Immature natural killer cell (primary cell): Measurements from ENCODE around the gene SCN11A. TPM values are rescaled to one million over a fixed set of nuclear protein-coding genes. Genes with fewer than 3 reads are reported as not detected.
"Not testable (repeated sequence)": the region's sequence is repeated elsewhere in the genome, so short reads cannot be mapped to it uniquely, and the experiment has no call there.

Experiments used
- DNase-seq, 3 donors: peaks; one replicate each; pipeline ENCODE4 v3.0.0; 2022; ENCODE audit warnings: mixed read lengths in 1 of 3
- H3K27ac Mint-ChIP-seq, 6 donors: one replicate each; pipeline ENCODE4 v1.8.0; 2020; ENCODE audit warnings: mixed read lengths in 6 of 6, mild to moderate bottlenecking in 5 of 6, inconsistent platforms in 4 of 6, moderate library complexity in 3 of 6
- H3K27me3 Mint-ChIP-seq, 3 donors: one replicate each; pipeline ENCODE4 v1.8.0; 2020 to 2021; ENCODE audit warnings: low read depth in 3 of 3, mild to moderate bottlenecking in 3 of 3, mixed read lengths in 3 of 3, moderate library complexity in 3 of 3, inconsistent platforms in 1 of 3
- H3K36me3 Mint-ChIP-seq, 3 donors: one replicate each; pipeline ENCODE4 v1.8.0; 2020; ENCODE audit warnings: mixed read lengths in 3 of 3, inconsistent platforms in 2 of 3, mild to moderate bottlenecking in 2 of 3
- H3K4me1 Mint-ChIP-seq, 2 donors: one replicate each; pipeline ENCODE4 v1.8.0; 2020; ENCODE audit warnings: inconsistent platforms in 2 of 2, mild to moderate bottlenecking in 2 of 2, mixed read lengths in 2 of 2, moderate library complexity in 1 of 2
- H3K4me3 Mint-ChIP-seq, 5 donors: one replicate each; pipeline ENCODE4 v1.8.0; 2020; ENCODE audit warnings: mild to moderate bottlenecking in 5 of 5, mixed read lengths in 5 of 5, inconsistent platforms in 3 of 5, moderate library complexity in 3 of 5
- H3K9me3 Mint-ChIP-seq, 6 donors: one replicate each; pipeline ENCODE4 v1.8.0; 2020; ENCODE audit warnings: mild to moderate bottlenecking in 6 of 6, mixed read lengths in 6 of 6, inconsistent platforms in 4 of 6, moderate library complexity in 3 of 6
- polyA plus RNA-seq, 3 donors: library from polyadenylated mRNA; unstranded; fragments of 300-500 nt; fragmentation: Illumina TruSeq; gene quantifications; one replicate each; pipeline ENCODE4 v1.2.3, GENCODE V29; 2021

Gene SCN11A
- polyA plus RNA-seq, 3 donors from 2014 or later: not detected

DNA sequence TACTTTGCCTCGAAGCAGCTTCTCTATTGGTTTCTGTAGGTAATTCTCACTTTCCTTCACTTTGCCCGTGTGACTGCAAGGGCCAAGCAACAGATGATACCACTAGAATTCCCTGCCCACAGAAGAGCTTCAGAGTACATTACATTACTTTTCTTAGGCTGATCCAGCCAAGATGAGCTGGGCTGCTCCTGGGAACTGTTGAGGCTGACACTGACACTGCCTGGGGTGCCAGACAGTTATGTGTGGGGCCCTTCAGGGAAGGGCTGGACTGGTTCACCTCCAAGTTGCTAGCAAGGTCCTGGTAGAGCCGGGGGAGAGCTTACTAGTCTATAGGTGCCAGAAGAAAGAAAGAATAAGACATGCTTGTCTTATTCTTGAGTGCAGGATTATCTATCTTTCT, 36.7 kb upstream of the SCN11A start:
- DNase-seq: no peak
- peaks cover 35 to 57% (median 37%) of the 10 kb centered on the region in 3 donors for H3K36me3 Mint-ChIP-seq
- H3K4me1 Mint-ChIP-seq: no peaks in the 10 kb centered on the region
- H3K27me3 Mint-ChIP-seq: peaks cover 0 to 2% (median 0%) of the 10 kb centered on the region in 3 donors
- no peak overlapping the region for H3K4me3 Mint-ChIP-seq
- H3K27ac Mint-ChIP-seq: peak overlapping the region in 1 of 6 donors; percentile 51
- H3K9me3 Mint-ChIP-seq: no peaks in the 10 kb centered on the region

DNA sequence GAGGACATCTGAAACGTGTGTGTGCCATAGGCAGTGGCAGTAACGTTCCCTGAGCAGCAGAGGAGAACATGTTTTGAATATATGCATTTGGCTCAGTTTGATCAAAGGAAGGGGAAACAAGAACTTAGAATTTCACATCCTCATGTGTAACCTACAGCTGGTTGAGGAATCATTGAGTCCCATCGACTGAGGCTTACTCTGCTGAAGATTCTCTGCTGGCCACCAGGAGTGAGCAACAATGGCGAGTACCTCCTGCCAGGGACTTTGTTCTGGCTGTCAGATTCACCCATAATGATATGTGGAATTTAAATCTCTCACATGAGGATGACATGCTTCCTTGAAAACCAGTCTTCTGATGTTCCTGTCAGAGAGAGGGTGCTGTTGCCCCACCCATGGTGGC, 34.4 kb upstream of the SCN11A start:
- peaks cover 0 to 3% (median 2%) of the 10 kb centered on the region in 3 donors for H3K27me3 Mint-ChIP-seq
- H3K9me3 Mint-ChIP-seq: no peaks in the 10 kb centered on the region
- no peak overlapping the region for H3K4me3 Mint-ChIP-seq
- H3K4me1 Mint-ChIP-seq: no peaks in the 10 kb centered on the region
- no peak for DNase-seq
- H3K27ac Mint-ChIP-seq: peak overlapping the region in 1 of 6 donors; percentile 32
- peaks cover 42 to 58% (median 46%) of the 10 kb centered on the region in 3 donors for H3K36me3 Mint-ChIP-seq

DNA sequence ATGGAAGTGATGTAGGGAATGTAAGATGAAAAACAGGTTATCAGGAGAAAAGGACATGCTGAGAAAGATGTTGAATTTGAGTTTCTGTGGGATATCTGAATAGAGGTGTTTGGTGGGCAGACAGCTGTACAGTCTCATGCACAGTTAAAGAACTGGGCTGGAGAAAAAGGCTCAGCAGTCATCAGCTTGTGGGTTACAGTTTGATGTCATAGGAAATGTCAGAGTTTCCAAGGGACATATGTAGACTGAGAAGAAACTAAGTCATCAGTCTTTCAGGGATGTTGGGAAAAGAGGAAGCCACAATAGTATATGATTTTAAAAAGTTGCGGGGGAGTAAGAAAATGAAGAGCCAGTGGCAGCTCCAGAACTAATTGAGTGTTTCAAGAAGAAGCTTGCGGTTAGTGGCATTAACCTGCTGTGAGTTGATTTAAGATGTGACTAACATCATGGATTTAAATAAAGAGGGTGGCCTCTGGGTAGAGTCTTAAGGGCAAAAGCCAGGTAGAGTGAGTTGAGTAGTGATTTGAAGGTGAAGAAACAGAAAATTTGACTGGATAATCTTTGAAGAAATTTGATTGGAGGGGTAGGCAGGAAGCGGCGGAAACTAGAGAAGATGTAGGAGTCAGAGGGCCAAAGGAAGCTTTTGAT, 31.0 kb upstream of the SCN11A start:
- peaks cover 36 to 44% (median 36%) of the 10 kb centered on the region in 3 donors for H3K36me3 Mint-ChIP-seq
- DNase-seq: no peak
- peaks cover 0 to 1% of the 10 kb centered on the region in 2 donors for H3K4me1 Mint-ChIP-seq
- no peaks in the 10 kb centered on the region for H3K9me3 Mint-ChIP-seq
- H3K4me3 Mint-ChIP-seq: no peak overlapping the region
- peak overlapping the region in 1 of 6 donors; percentile 5 for H3K27ac Mint-ChIP-seq
- peaks cover 0 to 3% (median 2%) of the 10 kb centered on the region in 3 donors for H3K27me3 Mint-ChIP-seq

DNA sequence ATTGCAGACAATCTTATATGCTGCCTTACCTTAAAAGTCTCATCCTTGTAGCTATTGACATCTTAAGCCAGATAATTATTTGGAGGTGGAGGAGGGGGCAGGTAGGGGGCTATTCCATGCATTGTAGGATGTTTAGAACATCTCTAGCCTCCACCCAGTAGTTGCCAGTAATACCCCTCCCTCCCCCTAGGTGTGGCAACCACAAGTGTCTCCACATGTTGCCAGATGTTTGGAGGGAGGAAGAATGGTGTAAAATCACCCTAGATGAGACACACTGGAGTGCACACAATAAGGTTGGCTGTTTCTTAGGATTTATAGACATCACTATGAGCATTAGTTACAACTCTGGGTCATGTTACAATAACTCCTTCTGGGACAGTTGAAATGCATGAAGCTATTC, 28.3 kb upstream of the SCN11A start:
- peaks cover 0 to 3% (median 0%) of the 10 kb centered on the region in 3 donors for H3K27me3 Mint-ChIP-seq
- DNase-seq: no peak
- no peaks in the 10 kb centered on the region for H3K9me3 Mint-ChIP-seq
- H3K4me1 Mint-ChIP-seq: peaks cover 0 to 1% of the 10 kb centered on the region in 2 donors
- H3K36me3 Mint-ChIP-seq: peaks cover 42 to 48% (median 43%) of the 10 kb centered on the region in 3 donors
- no peak overlapping the region for H3K27ac Mint-ChIP-seq
- no peak overlapping the region for H3K4me3 Mint-ChIP-seq

DNA sequence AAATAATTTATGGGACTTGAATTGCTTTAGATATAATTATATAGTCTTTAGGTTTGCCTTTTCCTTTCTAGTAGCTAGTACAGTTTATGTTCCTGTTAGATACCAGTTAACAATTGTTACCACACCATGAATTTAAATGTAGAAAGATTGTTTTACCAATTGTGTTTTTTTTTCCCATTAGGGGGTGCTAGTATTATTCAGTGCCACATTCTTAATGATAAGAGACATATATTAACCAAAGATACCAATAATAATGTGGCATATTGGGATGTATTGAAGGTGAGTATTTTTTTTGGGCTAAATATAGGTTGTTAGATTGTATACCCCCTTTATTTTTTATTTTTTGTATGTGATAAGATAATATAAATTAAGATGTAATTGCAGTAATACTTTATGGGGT, 27.8 kb upstream of the SCN11A start:
- Mint-ChIP-seq H3K27me3 (peaks cover 0 to 3% (median 0%) of the 10 kb centered on the region in 3 donors), H3K27ac (no peak overlapping the region), H3K4me3 (no peak overlapping the region), H3K4me1 (peaks cover 0 to 1% of the 10 kb centered on the region in 2 donors), H3K36me3 (peaks cover 45 to 50% (median 48%) of the 10 kb centered on the region in 3 donors), H3K9me3 (no peaks in the 10 kb centered on the region)
- no peak for DNase-seq

DNA sequence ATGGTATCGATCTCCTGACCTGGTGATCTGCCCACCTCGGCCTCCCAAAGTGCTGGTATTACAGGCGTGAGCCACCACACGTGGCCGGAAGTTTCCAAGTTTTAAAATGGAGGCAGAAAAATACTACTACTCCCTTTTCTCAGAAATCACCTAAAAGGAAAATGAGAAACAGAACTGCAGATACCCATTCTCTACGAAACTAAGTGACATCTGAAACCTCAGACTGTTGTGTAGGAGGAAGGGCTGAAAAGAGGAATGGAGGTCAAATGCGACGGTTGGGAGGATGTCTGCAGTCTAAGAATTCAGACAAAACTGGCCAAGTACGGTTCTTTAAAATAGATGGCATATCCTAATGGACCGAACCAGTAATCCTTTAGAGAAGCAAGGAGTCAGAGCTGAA, 24.2 kb upstream of the SCN11A start:
- no peak for DNase-seq
- Mint-ChIP-seq H3K36me3 (peaks cover 41 to 61% (median 54%) of the 10 kb centered on the region in 3 donors), H3K27me3 (no peaks in the 10 kb centered on the region), H3K9me3 (no peaks in the 10 kb centered on the region), H3K4me3 (no peak overlapping the region), H3K4me1 (peaks cover 0 to 1% of the 10 kb centered on the region in 2 donors), H3K27ac (no peak overlapping the region)

DNA sequence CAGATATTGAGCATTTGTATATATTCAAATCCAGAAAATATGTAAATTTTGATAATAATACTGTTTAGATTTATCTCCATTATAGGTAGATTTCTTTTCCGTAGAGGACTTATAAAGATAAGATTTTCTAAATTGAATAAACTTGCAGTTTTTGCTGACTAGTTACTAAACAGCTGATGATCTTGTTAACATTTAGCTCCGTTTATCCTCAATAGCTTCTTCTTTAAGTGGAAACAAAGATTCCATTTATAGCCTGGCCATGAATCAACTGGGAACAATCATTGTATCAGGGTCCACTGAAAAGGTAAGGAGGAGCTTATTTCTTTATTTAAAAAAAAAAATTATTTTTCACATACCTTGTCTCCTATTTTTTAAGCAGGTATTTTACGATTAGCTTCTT, 16.8 kb upstream of the SCN11A start:
- Mint-ChIP-seq H3K27me3 (no peaks in the 10 kb centered on the region), H3K4me3 (no peak overlapping the region), H3K36me3 (peaks cover 19 to 62% (median 46%) of the 10 kb centered on the region in 3 donors), H3K4me1 (peaks cover 6 to 10% of the 10 kb centered on the region in 2 donors), H3K27ac (no peak overlapping the region), H3K9me3 (no peaks in the 10 kb centered on the region)
- DNase-seq: no peak

DNA sequence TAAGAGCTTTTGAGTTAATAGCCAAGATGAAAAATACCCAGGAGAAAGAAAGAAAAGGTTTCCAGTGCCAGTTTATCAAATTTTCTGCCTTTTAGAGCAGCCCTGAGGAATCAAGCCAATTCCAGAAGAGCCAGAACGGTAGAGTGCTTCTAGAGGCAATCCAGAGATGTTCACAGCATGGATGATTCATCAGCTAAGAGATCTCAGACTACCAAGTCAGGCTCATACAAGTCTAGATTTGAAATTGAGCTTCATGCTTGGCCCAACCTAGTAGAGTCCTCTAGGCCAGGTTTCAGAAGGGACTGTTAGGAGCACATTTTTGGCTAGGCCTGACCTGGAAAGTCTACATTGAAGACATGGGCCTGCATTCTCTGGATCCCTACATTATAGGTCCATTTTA, 15.5 kb upstream of the SCN11A start:
- Mint-ChIP-seq H3K27ac (peak overlapping the region in 1 of 6 donors; percentile 55), H3K9me3 (no peaks in the 10 kb centered on the region), H3K4me1 (peaks cover 7 to 12% of the 10 kb centered on the region in 2 donors), H3K36me3 (peaks cover 17 to 49% (median 33%) of the 10 kb centered on the region in 3 donors), H3K27me3 (no peaks in the 10 kb centered on the region), H3K4me3 (no peak overlapping the region)
- DNase-seq: no peak

DNA sequence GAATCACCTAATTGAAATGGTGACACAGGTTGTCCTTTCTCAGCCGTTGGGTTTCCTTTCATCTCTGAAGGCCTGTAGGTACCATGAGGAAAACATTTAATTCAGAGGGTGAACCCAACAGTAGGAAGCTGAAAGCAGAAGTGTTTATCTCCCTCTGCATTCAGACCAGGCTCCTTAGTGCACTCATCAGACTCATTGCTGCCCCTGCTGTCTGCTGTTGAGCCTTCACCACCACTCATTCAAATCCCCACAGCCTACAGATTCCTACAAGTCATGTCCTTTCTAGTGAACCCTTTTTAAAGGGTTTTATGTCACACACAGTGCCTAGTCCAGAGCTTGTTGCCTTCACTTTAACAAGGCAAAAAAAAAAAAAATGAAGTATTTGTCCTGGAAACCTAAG, 13.5 kb upstream of the SCN11A start:
- H3K27ac Mint-ChIP-seq: peak overlapping the region in 2 of 6 donors; percentile 0 to 1
- H3K36me3 Mint-ChIP-seq: peaks cover 3 to 37% (median 21%) of the 10 kb centered on the region in 3 donors
- peaks cover 15 to 27% of the 10 kb centered on the region in 2 donors for H3K4me1 Mint-ChIP-seq

DNA sequence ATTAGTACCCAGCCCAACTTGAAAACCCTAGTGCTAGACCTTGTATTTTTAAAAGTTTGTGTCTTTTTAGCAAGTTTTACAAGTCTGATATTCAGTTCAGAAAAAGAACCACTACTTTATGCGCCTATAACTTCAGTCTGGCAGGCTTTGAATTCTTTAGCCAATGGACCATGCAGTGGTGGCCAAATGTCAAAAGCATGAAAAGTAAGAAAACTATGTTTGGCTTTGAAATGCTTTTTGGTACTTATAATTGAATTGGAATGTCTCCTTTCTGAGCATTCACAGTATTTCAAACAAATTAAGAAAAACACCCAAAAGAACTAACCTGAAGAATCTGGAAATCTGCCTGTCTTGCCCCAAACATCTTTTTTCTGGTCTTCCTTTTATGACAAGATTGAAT, 12.9 kb upstream of the SCN11A start:
- no peaks in the 10 kb centered on the region for H3K9me3 Mint-ChIP-seq

More for the DNA sequence above, 13.5 kb upstream of the SCN11A start:
- H3K9me3 Mint-ChIP-seq: no peaks in the 10 kb centered on the region
- H3K27me3 Mint-ChIP-seq: no peaks in the 10 kb centered on the region
- no peak for DNase-seq
- H3K4me3 Mint-ChIP-seq: no peak overlapping the region

DNA sequence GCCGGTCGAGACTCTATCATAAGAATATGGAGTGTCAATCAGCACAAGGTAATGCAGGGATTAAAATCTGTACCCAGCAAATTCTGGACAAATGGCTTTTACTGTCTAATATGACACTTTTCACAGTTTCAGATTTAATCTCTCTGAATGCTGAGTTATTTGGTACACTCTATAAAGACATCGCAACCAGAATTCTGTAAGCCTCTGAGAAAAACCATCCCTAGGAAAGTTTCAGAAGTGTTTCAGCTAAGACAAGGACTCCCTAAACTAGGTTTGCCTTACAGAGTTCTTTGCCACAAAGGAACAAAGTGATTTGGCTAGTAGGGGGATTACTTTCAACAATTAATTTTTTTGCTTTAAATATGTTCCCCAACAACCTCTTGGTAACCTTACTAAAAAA, 11.4 kb upstream of the SCN11A start:
- DNase-seq: no peak
- no peaks in the 10 kb centered on the region for H3K27me3 Mint-ChIP-seq
- H3K36me3 Mint-ChIP-seq: peaks cover 0 to 27% (median 18%) of the 10 kb centered on the region in 3 donors
- no peak overlapping the region for H3K27ac Mint-ChIP-seq
- no peak overlapping the region for H3K4me3 Mint-ChIP-seq
- peaks cover 22 to 48% of the 10 kb centered on the region in 2 donors for H3K4me1 Mint-ChIP-seq
- no peaks in the 10 kb centered on the region for H3K9me3 Mint-ChIP-seq

More for the DNA sequence above, 12.9 kb upstream of the SCN11A start:
- no peak overlapping the region for H3K27ac Mint-ChIP-seq
- DNase-seq: no peak
- H3K4me3 Mint-ChIP-seq: no peak overlapping the region
- peaks cover 0 to 33% (median 18%) of the 10 kb centered on the region in 3 donors for H3K36me3 Mint-ChIP-seq
- H3K4me1 Mint-ChIP-seq: peaks cover 19 to 33% of the 10 kb centered on the region in 2 donors
- no peaks in the 10 kb centered on the region for H3K27me3 Mint-ChIP-seq

DNA sequence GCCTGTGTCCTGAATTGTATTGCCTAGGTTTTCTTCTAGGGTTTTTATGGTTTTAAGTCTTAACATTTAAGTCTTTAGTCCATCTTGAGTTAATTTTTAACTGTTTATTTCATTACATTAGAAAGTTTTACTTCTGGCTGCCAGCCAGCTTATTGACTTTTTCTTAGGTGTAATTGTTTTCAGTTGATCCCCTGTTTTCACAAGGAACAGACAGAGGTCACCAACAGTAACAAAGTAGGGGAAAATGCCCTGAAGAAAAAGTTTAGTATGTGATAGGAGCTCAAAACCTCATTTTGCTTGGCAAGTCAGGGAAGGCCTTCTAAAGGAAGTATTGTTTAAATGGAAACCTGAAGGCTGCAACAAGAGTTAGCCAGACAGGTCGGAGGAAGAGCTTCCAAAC, 10.4 kb upstream of the SCN11A start:
- no peaks in the 10 kb centered on the region for H3K9me3 Mint-ChIP-seq
- DNase-seq: no peak
- no peak overlapping the region for H3K27ac Mint-ChIP-seq
- no peaks in the 10 kb centered on the region for H3K27me3 Mint-ChIP-seq
- H3K4me3 Mint-ChIP-seq: no peak overlapping the region
- peaks cover 0 to 20% (median 12%) of the 10 kb centered on the region in 3 donors for H3K36me3 Mint-ChIP-seq
- peaks cover 22 to 51% of the 10 kb centered on the region in 2 donors for H3K4me1 Mint-ChIP-seq

DNA sequence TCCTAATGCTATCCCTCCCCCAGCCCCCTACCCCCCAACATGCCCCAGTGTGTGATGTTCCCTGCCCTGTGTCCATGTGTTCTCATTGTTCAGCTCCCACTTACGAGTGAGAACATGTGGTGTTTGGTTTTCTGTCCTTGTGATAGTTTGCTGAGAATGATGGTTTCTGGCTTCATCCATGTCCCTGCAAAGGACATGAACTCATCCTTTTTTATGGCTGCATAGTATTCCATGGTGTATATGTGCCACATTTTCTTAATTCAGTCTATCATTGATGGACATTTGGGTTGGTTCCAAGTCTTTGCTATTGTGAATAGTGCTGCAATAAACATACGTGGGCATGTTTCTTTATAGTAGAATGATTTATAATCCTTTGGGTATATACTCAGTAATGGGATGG, 9.5 kb upstream of the SCN11A start:
- not testable (repeated sequence) for H3K27ac Mint-ChIP-seq, H3K4me3 Mint-ChIP-seq, H3K27me3 Mint-ChIP-seq, H3K9me3 Mint-ChIP-seq, DNase-seq
- peaks cover 0 to 13% (median 4%) of the 10 kb centered on the region in 3 donors for H3K36me3 Mint-ChIP-seq
- H3K4me1 Mint-ChIP-seq: peaks cover 22 to 60% of the 10 kb centered on the region in 2 donors

DNA sequence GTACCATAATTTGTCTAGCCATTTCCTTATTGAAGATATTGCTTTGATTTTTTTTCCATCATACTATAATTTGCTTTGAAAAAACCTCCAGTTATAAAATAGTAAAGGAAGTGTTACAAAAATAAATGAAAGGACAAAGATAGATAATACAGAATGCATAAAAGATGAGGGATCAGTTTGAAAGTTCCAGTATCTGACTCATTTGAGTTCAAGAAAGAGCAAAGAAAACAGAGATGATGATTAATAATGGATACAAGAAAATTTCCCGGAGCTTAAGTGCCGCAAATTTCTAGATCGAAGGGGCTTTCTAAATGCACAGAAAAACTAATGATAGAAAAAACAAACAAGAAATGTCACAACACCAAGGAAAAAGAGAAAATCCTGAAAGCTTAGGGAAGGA, 4.4 kb upstream of the SCN11A start:
- Mint-ChIP-seq H3K4me3 (no peak overlapping the region), H3K36me3 (peaks cover 0 to 3% (median 0%) of the 10 kb centered on the region in 3 donors)

More for the DNA sequence above, 4.4 kb upstream of the SCN11A start:
- Mint-ChIP-seq H3K4me1 (peaks cover 26 to 77% of the 10 kb centered on the region in 2 donors), H3K9me3 (no peaks in the 10 kb centered on the region), H3K27me3 (peaks cover 2 to 12% (median 6%) of the 10 kb centered on the region in 3 donors), H3K27ac (no peak overlapping the region)
- DNase-seq: no peak
